H1 (cell line): ENCODE results near the gene LGI4. TPM values are rescaled to one million over a fixed set of nuclear protein-coding genes. Genes with fewer than 3 reads are reported as not detected.

Experiments
- CTCF ChIA-PET: fragments of 300-600 bp; sonication (Branson Sonifier 250); formaldehyde crosslinking; loops from one replicate; lab custom pipeline; 2021; ENCODE audit not compliant: partially characterized antibody; lab: Charles Lee
- POLR2A ChIA-PET: fragments of 300-600 bp; sonication (Branson Sonifier 250); formaldehyde crosslinking; loops from one replicate; lab custom pipeline; 2021; ENCODE audit warnings: inconsistent platforms; ENCODE audit not compliant: partially characterized antibody; lab: Charles Lee
- DNase-seq, 2 experiments: peaks; one replicate each; pipeline versions ENCODE4 v3.0.0 to v3.0.0-alpha.2; 2010 to 2022; ENCODE audit warnings: low spot score in 2 of 2, low read depth in 1 of 2, mixed read lengths in 1 of 2
- FAIRE-seq: peaks from 2 replicates; lab custom pipeline; 2011; peaks lifted over from hg19 to GRCh38; lab: Jason Lieb, UNC
- H2AFZ ChIP-seq: 2 replicates; pipeline ENCODE4 v1.8.1; 2012; ENCODE audit warnings: low read length, inconsistent platforms
- H2AK5ac ChIP-seq: 2 replicates; pipeline ENCODE4 v1.6.1; 2013; ENCODE audit warnings: low read depth, low read length
- H2BK120ac ChIP-seq: replicated peaks from 2 replicates; pipeline ENCODE3; 2013; ENCODE audit warnings: low read depth, low read length, inconsistent platforms
- H2BK12ac ChIP-seq: 2 replicates; pipeline ENCODE4 v1.6.1; 2013; ENCODE audit warnings: low read depth, low read length
- H2BK15ac ChIP-seq: 2 replicates; pipeline ENCODE4 v1.6.1; 2013; ENCODE audit warnings: low read length
- H2BK20ac ChIP-seq: 2 replicates; pipeline ENCODE4 v1.6.1; 2013; ENCODE audit warnings: low read length
- H2BK5ac ChIP-seq: 2 replicates; pipeline ENCODE4 v1.6.1; 2013; ENCODE audit warnings: low read depth, low read length
- H3K14ac ChIP-seq: 2 replicates; pipeline ENCODE4 v1.6.1; 2013; ENCODE audit warnings: inconsistent platforms; ENCODE audit not compliant: insufficient read length
- H3K18ac ChIP-seq: 2 replicates; pipeline ENCODE4 v1.6.1; 2013; ENCODE audit warnings: low read length; ENCODE audit errors: extremely low read depth
- H3K23ac ChIP-seq: 2 replicates; pipeline ENCODE4 v1.6.1; 2013; ENCODE audit warnings: inconsistent platforms; ENCODE audit not compliant: insufficient read length
- H3K23me2 ChIP-seq: 2 replicates; pipeline ENCODE4 v1.6.1; 2013; ENCODE audit warnings: low read depth, low read length
- H3K27ac ChIP-seq: 2 replicates; pipeline ENCODE4 v1.6.1; 2011; ENCODE audit warnings: low read depth, low read length, inconsistent platforms
- H3K27me3 ChIP-seq, 4 experiments: replicated peaks in 1 of 4; 1 replicate in 1 of 4; 2 replicates in 3 of 4; pipeline versions ENCODE4 v1.6.1 to v1.8.1; 2011 to 2013; ENCODE audit warnings: low read length in 3 of 4, mild to moderate bottlenecking in 3 of 4, inconsistent platforms in 2 of 4, mixed read lengths in 2 of 4, moderate library complexity in 1 of 4; ENCODE audit not compliant: control insufficient read depth in 3 of 4, insufficient read depth in 3 of 4; ENCODE audit errors: extremely low read depth in 1 of 4
- H3K36me3 ChIP-seq, 4 experiments: 2 replicates each; pipeline versions ENCODE4 v1.6.1 to v1.8.1; 2011 to 2013; ENCODE audit warnings: mild to moderate bottlenecking in 4 of 4, low read length in 3 of 4, moderate library complexity in 2 of 4, control low read depth in 1 of 4, inconsistent platforms in 1 of 4; ENCODE audit not compliant: insufficient read depth in 4 of 4, control insufficient read depth in 2 of 4
- H3K4ac ChIP-seq: replicated peaks from 2 replicates; pipeline ENCODE3; 2013; ENCODE audit warnings: low read length, low read depth, mixed read lengths, inconsistent platforms; ENCODE audit not compliant: insufficient read length
- H3K4me1 ChIP-seq, 4 experiments: replicated peaks in 1 of 4; 1 replicate in 1 of 4; 2 replicates in 3 of 4; pipeline versions ENCODE4 v1.6.1 to v1.8.1; 2011 to 2013; ENCODE audit warnings: low read length in 3 of 4, inconsistent platforms in 2 of 4, mixed read lengths in 1 of 4; ENCODE audit not compliant: insufficient read depth in 4 of 4, control insufficient read depth in 3 of 4
- H3K4me2 ChIP-seq, 2 experiments: 2 replicates each; pipeline versions ENCODE4 v1.6.1 to v1.8.1; 2011 to 2013; ENCODE audit warnings: low read depth in 2 of 2, low read length in 2 of 2, control low read depth in 1 of 2, inconsistent platforms in 1 of 2, mild to moderate bottlenecking in 1 of 2; ENCODE audit not compliant: insufficient read depth in 1 of 2
- H3K4me3 ChIP-seq, 4 experiments: fragments of 200-600, 300-600 bp in 1 of 4; sonication (generic), shearing (Covaris generic), sonication (Bioruptor Twin) in 1 of 4; 2 replicates each; pipeline versions ENCODE4 v1.5.1 to v1.8.1; 2011 to 2016; ENCODE audit warnings: low read length in 4 of 4, low read depth in 3 of 4, control low read depth in 2 of 4, inconsistent platforms in 2 of 4, mild to moderate bottlenecking in 2 of 4, mixed read lengths in 1 of 4, moderate library complexity in 1 of 4; ENCODE audit not compliant: insufficient read depth in 2 of 4; ENCODE audit errors: extremely low read depth in 1 of 4
- H3K56ac ChIP-seq: replicated peaks from 2 replicates; pipeline ENCODE3; 2013; ENCODE audit warnings: low read depth, mild to moderate bottlenecking, mixed read lengths, low read length, inconsistent platforms; ENCODE audit not compliant: insufficient read length
- H3K79me1 ChIP-seq: 2 replicates; pipeline ENCODE4 v1.6.1; 2013; ENCODE audit warnings: low read depth, low read length, control low read depth
- H3K79me2 ChIP-seq, 2 experiments: 2 replicates each; pipeline versions ENCODE4 v1.6.1 to v1.8.1; 2012 to 2013; ENCODE audit warnings: low read length in 2 of 2, mild to moderate bottlenecking in 2 of 2, inconsistent platforms in 1 of 2; ENCODE audit not compliant: insufficient read depth in 2 of 2, control insufficient read depth in 1 of 2
- H3K9ac ChIP-seq, 4 experiments: replicated peaks in 1 of 4; 1 replicate in 1 of 4; 2 replicates in 3 of 4; pipeline versions ENCODE4 v1.6.1 to v1.8.1; 2011 to 2013; ENCODE audit warnings: low read depth in 3 of 4, low read length in 3 of 4, control low read depth in 2 of 4, mild to moderate bottlenecking in 2 of 4, moderate library complexity in 2 of 4, inconsistent platforms in 1 of 4; ENCODE audit errors: extremely low read depth in 1 of 4
- H3K9me3 ChIP-seq, 2 experiments: 2 replicates each; pipeline versions ENCODE4 v1.6.1 to v1.8.1; 2012 to 2013; ENCODE audit warnings: mild to moderate bottlenecking in 2 of 2, moderate library complexity in 2 of 2, control low read depth in 1 of 2, inconsistent platforms in 1 of 2, low read depth in 1 of 2, low read length in 1 of 2, mixed read lengths in 1 of 2; ENCODE audit not compliant: insufficient read depth in 2 of 2
- H4K20me1 ChIP-seq, 2 experiments: replicated peaks in 1 of 2; 2 replicates each; pipeline versions ENCODE3 to v1.8.1; 2011 to 2013; ENCODE audit warnings: inconsistent platforms in 2 of 2, low read length in 2 of 2, mild to moderate bottlenecking in 1 of 2; ENCODE audit not compliant: insufficient read depth in 2 of 2, control insufficient read depth in 1 of 2
- H4K5ac ChIP-seq: 2 replicates; pipeline ENCODE4 v1.6.1; 2013; ENCODE audit warnings: low read length, low read depth, mixed read lengths, inconsistent platforms; ENCODE audit not compliant: insufficient read length
- H4K8ac ChIP-seq: 2 replicates; pipeline ENCODE4 v1.8.0; 2013; ENCODE audit warnings: mild to moderate bottlenecking, moderate library complexity, low read length, inconsistent platforms; ENCODE audit not compliant: insufficient read depth; ENCODE audit errors: extremely low read depth
- H4K91ac ChIP-seq: replicated peaks from 2 replicates; pipeline ENCODE3; 2013; ENCODE audit warnings: low read length, mixed read lengths, inconsistent platforms; ENCODE audit not compliant: insufficient read length
- CEBPB ChIP-seq: IDR thresholded peaks from 2 replicates; pipeline ENCODE4 v1.6.1; 2012; ENCODE audit warnings: low read depth, low read length
- NRF1 ChIP-seq: IDR thresholded peaks from 2 replicates; pipeline ENCODE4 v1.6.1; 2011; ENCODE audit warnings: mild to moderate bottlenecking, low read depth, low read length, improper control_type of control experiment
- WGBS, 2 experiments: shearing (Covaris generic) in 1 of 2; methylation state at CpG; one replicate each; pipeline versions ENCODE4 v1.1.6 to v1.1.7; 2013 to 2015; ENCODE audit warnings: low lambda C conversion rate in 2 of 2, mixed read lengths in 2 of 2, inconsistent platforms in 1 of 2, low coverage in 1 of 2, missing lambda C conversion rate in 1 of 2; ENCODE audit not compliant: insufficient replicate concordance in 2 of 2, insufficient coverage in 1 of 2, insufficient read length in 1 of 2; ENCODE audit errors: extremely low coverage in 1 of 2, missing lambda C conversion rate in 1 of 2; 5-methylcytosine and 5-hydroxymethylcytosine counted together
- polyA plus RNA-seq, 7 experiments: library from polyadenylated mRNA; depleted of rRNA in 3 of 7; stranded (reverse) in 5 of 7; unstranded in 2 of 7; fragments of >200 nt in 5 of 7; fragments of 200-250 nt in 2 of 7; gene quantifications; 1 replicate in 5 of 7; 2 replicates in 1 of 7; 4 replicates in 1 of 7; pipeline versions ENCODE4 v1.2.1 to v1.2.3, GENCODE V29; 2011 to 2013; ENCODE audit warnings: missing spikeins in 2 of 7, mixed read lengths in 2 of 7
- total RNA-seq: library from RNA; stranded (reverse); fragmentation: NEBNext Ultra II Directional; extraction: Animal tissue kit (Norgen Biotek cat#: 25700); gene quantifications from 2 replicates; pipeline ENCODE4 v1.2.1, GENCODE V29; 2021

The LGI4 gene
- total and polyA plus RNA-seq, 2 of the 8 experiments (the other 6 are each of a cell fraction or from before 2014, with no cell fraction given), result 2.0 to 8.2 TPM

DNA sequence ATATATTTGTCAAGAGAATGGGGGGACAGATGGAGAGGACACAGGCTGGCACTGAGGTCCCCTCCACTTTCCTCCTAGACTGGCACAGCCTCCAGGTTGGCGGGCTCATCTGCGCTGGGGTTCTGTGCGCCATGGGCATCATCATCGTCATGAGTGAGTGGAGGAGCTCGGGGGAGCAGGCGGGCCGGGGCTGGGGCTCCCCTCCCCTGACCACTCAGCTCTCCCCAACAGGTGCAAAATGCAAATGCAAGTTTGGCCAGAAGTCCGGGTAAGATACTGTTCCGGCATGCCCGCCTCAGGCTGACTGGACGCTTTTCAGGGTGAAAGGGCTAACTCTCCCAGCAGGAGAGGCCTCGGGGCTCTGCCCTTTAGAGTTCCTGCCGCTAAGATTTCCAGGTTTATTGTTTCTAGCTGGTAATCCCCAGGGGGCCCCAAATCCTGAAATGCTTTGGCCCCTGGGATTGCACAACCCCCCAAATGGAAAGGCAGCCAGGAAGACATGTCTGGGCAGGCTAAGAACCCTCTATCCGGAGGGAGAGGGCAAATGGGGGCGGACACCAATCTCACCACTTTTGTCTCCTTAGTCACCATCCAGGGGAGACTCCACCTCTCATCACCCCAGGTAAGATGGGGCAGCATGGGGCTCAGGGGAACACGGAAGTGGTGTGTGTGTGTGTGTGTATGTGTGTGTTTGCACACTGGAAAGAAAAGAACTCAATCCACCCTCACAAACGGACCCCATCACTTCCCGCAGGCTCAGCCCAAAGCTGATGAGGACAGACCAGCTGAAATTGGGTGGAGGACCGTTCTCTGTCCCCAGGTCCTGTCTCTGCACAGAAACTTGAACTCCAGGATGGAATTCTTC, 11.9 kb downstream of the LGI4 start:
- WGBS, 2 experiments, result 85% methylated on average over 16 of the region's 19 CpGs; no CpG with 5 or more reads in 1 of the 2 experiments
- no peaks in the 10 kb centered on the region for H3K36me3 ChIP-seq
- CTCF ChIA-PET, result interaction anchor here (1.2 to 4.6 kb wide), 3 partner anchors 8 to 32 kb away, joined by 3 to 41 read pairs (median 11); partner anchors contain the start of genes FXYD3 and LGI4
- H3K14ac ChIP-seq, result no peak overlapping the region
- peak overlapping the region; percentile 64; the same call in 1 of the 2 replicates for H2BK5ac ChIP-seq
- H2AK5ac ChIP-seq, result no peak overlapping the region; the same call in 1 of the 2 replicates
- POLR2A ChIA-PET, result interaction anchor here (0.9 to 1.7 kb wide), 6 partner anchors 12 to 147 kb away, joined by 3 to 4 read pairs (median 4); partner anchors contain the start of gene LGI4
- no peaks in the 10 kb centered on the region for H3K79me2 ChIP-seq
- H3K27ac ChIP-seq, result no peak overlapping the region
- H2BK15ac ChIP-seq, result no peak overlapping the region; the same call in 1 of the 2 replicates
- no peaks in the 10 kb centered on the region for H4K20me1 ChIP-seq
- no peak for FAIRE-seq
- H4K5ac ChIP-seq, result peak overlapping the region; percentile 13
- H3K18ac ChIP-seq, result peak overlapping the region; percentile 80
- peak overlapping the region; percentile 92 for H2BK20ac ChIP-seq
- peak overlapping the region in 1 of 2 experiments; percentile 1; a peak in 1 of 4 replicates for H3K4me2 ChIP-seq
- no peak overlapping the region; the same call in 1 of the 2 replicates for H2BK12ac ChIP-seq
- no peak overlapping the region for H3K56ac ChIP-seq
- peak overlapping the region; percentile 5 for H3K4ac ChIP-seq
- H3K23me2 ChIP-seq, result no peaks in the 10 kb centered on the region
- peak overlapping the region; percentile 82 for H2BK120ac ChIP-seq
- H3K4me3 ChIP-seq, result no peak overlapping the region
- peak overlapping the region; percentile 94 for H4K91ac ChIP-seq
- DNase-seq, result no peak
- H3K9ac ChIP-seq, result no peak overlapping the region
- H2AFZ ChIP-seq, result no peak overlapping the region
- no peaks in the 10 kb centered on the region for H3K9me3 ChIP-seq
- peaks cover 3 to 19% (median 12%) of the 10 kb centered on the region in 4 experiments; a peak in 6 of 7 replicates for H3K4me1 ChIP-seq
- peak; percentile 84 for TF ChIP-seq CEBPB
- no peak for TF ChIP-seq NRF1
- H4K8ac ChIP-seq, result no peak overlapping the region; the same call in 1 of the 2 replicates
- H3K27me3 ChIP-seq, result no peaks in the 10 kb centered on the region; a peak in 1 of 7 replicates
- no peak overlapping the region for H3K23ac ChIP-seq
- H3K79me1 ChIP-seq, result no peaks in the 10 kb centered on the region
